ENCODE data around the gene TPM4.

DNA sequence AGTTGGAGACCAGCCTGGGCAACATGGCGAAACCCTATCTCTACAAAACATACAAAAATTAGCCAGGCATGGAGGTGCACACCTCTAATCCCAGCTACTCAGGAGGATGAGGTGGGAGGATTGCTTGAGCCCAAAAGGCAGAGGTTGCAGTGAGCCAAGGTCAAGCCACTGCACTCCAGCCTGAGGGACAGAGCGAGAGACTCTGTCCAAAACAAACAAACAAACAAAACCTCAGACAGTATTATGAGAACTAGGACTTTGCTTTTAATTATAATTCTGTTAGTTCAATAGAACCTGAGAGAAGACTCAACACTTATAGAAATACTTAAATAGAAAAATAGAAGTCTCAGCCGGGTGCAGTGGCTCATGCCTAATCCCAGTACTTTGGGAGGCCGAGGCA lies 31.1 kb upstream of the TPM4 start:
- no peak for TF ChIP-seq POLR2A (IDR thresholded peaks at IDR 0.05; ENCODE audit: low read depth, low read length)
- no peak for TF ChIP-seq TAF1 (IDR thresholded peaks at IDR 0.05; ENCODE audit: low read depth, low read length)
- TF ChIP-seq SPI1 (IDR thresholded peaks at IDR 0.05; ENCODE audit: low read depth, low read length): no peak

Data from GM12891 (cell line).